Endothelial cell of umbilical vein (primary cell): ENCODE data around the gene IGSF9B.

ENCODE experiments used
- EZH2 ChIP-seq: IDR thresholded peaks from 2 replicates; pipeline ENCODE4 v1.6.1; 2012; ENCODE audit warnings: borderline replicate concordance, low read depth, mild to moderate bottlenecking, moderate library complexity, low read length, inconsistent platforms; ENCODE audit not compliant: severe bottlenecking
- FOS ChIP-seq: IDR thresholded peaks from 2 replicates; pipeline ENCODE4 v1.6.1; 2011; ENCODE audit warnings: mild to moderate bottlenecking, low read length, moderate library complexity, borderline replicate concordance; ENCODE audit not compliant: insufficient read depth
- GATA2 ChIP-seq: IDR thresholded peaks from 2 replicates; pipeline ENCODE4 v1.7.0; 2011; ENCODE audit warnings: low read depth, mild to moderate bottlenecking, moderate library complexity, mixed read lengths, low read length; ENCODE audit not compliant: insufficient read length, insufficient read depth
- JUN ChIP-seq: IDR thresholded peaks from 2 replicates; pipeline ENCODE4 v1.6.1; 2011; ENCODE audit warnings: borderline replicate concordance, low read depth; ENCODE audit not compliant: insufficient read length, insufficient read depth
- MYC ChIP-seq: IDR thresholded peaks from one replicate; pipeline ENCODE4 v1.6.1; 2011; ENCODE audit warnings: mild to moderate bottlenecking, low read depth, low read length
- POLR2A ChIP-seq: IDR thresholded peaks from 2 replicates; pipeline ENCODE4 v1.6.1; 2012; ENCODE audit warnings: low read depth, mild to moderate bottlenecking, control low read depth, low read length
- POLR2AphosphoS5 ChIP-seq: IDR thresholded peaks from 2 replicates; pipeline ENCODE4 v1.6.1; 2012; ENCODE audit warnings: low read depth, mild to moderate bottlenecking, control low read depth, low read length, moderate library complexity; ENCODE audit not compliant: insufficient read depth
- TF ChIP-seq, protein P1 (sequence below), 2 donors: IDR thresholded peaks; 1 replicate in 1 of 2; 2 replicates in 1 of 2; pipeline ENCODE4 v1.5.1; 2011; ENCODE audit warnings: low read length in 2 of 2, mild to moderate bottlenecking in 2 of 2, moderate library complexity in 2 of 2, control low read depth in 1 of 2, inconsistent platforms in 1 of 2, low read depth in 1 of 2; ENCODE audit not compliant: insufficient read depth in 1 of 2; ENCODE audit errors: extremely low read depth in 1 of 2
- TF ChIP-seq, protein P2 (sequence below): IDR thresholded peaks from 2 replicates; pipeline ENCODE4 v1.6.1; 2011; ENCODE audit not compliant: insufficient read depth, insufficient read length

DNA sequence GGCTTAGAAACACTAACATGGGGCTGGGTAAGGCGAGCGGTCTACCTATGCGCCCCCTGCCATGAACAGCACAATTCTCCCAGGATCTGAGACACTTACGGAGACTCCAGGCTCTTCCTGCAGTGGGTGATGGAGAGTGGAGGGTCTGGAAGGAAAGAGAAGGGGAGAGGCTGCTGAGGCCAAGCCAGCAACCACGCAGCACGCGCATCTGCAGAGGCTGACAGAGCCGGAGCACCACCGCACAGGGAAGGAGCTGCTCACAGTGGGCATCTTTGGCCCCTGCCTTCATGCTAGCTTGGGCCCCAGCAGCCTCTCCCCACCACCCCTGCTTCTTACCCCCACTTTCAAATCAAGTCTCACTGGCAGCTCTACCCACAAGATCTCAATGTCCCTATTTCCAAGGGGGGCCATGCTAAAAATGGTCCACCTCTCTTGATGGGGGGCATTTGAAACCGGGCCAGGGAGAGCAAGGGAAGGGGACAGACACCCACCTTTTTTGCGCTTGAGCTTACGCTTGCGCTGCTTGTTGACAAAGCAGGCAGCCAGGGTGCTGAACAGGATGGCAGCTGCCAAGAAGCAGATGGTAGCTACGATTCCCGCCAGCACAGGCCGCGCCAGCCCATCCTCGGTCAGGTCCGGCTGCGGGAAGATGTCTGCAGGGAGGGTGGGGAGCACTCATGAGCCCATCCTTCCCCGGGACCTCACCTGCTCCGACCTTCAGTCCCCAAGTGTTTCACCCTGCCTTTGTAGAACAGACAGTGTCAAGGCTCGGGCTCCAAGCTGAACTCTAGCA, 34.5 kb downstream of the IGSF9B start:
- TF ChIP-seq, protein P1, sequence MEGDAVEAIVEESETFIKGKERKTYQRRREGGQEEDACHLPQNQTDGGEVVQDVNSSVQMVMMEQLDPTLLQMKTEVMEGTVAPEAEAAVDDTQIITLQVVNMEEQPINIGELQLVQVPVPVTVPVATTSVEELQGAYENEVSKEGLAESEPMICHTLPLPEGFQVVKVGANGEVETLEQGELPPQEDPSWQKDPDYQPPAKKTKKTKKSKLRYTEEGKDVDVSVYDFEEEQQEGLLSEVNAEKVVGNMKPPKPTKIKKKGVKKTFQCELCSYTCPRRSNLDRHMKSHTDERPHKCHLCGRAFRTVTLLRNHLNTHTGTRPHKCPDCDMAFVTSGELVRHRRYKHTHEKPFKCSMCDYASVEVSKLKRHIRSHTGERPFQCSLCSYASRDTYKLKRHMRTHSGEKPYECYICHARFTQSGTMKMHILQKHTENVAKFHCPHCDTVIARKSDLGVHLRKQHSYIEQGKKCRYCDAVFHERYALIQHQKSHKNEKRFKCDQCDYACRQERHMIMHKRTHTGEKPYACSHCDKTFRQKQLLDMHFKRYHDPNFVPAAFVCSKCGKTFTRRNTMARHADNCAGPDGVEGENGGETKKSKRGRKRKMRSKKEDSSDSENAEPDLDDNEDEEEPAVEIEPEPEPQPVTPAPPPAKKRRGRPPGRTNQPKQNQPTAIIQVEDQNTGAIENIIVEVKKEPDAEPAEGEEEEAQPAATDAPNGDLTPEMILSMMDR (IDR thresholded peaks at IDR 0.05; ENCODE audit: extremely low read depth in 1 of 2, insufficient read depth in 1 of 2, low read depth in 1 of 2, low read length in 2 of 2): no peak
- no peak for TF ChIP-seq POLR2A
- no peak for TF ChIP-seq POLR2AphosphoS5
- no peak for TF ChIP-seq MYC
- TF ChIP-seq FOS: no peak
- TF ChIP-seq GATA2: no peak
- TF ChIP-seq, protein P2, sequence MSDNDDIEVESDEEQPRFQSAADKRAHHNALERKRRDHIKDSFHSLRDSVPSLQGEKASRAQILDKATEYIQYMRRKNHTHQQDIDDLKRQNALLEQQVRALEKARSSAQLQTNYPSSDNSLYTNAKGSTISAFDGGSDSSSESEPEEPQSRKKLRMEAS: no peak
- no peak for TF ChIP-seq EZH2
- TF ChIP-seq JUN: no peak
